SK-N-SH (cell line): Measurements from ENCODE around the gene HEG1. TPM values are rescaled to one million over a fixed set of nuclear protein-coding genes. Genes with fewer than 3 reads are reported as not detected.

ENCODE experiments used
- CTCF ChIA-PET: fragments of 300-600, 350-600 bp; formaldehyde crosslinking; extraction: SDS; loops from one replicate; lab custom pipeline; 2021; lab: Yijun Ruan, JAX
- POLR2A ChIA-PET: fragments of 350-600 bp; sonication (Branson Sonifier 250); formaldehyde crosslinking; extraction: SDS; loops from one replicate; lab custom pipeline; 2020; ENCODE audit warnings: antibody characterized with exemption, inconsistent platforms; lab: Yijun Ruan, JAX
- DNase-seq: peaks from one replicate; pipeline ENCODE4 v3.0.0; 2012
- H2AFZ ChIP-seq: fragments of 200-600 bp; sonication (generic); 2 replicates; pipeline ENCODE4 v1.8.1; 2016; ENCODE audit warnings: antibody characterized with exemption, mild to moderate bottlenecking, low read depth
- H3F3A ChIP-seq: fragments of 200-600 bp; sonication (generic); replicated peaks from 2 replicates; pipeline ENCODE3; 2016; ENCODE audit warnings: antibody characterized with exemption, mild to moderate bottlenecking; ENCODE audit not compliant: insufficient read depth
- H3K27ac ChIP-seq, 2 experiments: fragments of 200-500 bp in 1 of 2; fragments of 200-600 bp in 1 of 2; sonication (Bioruptor generic) in 1 of 2; sonication (generic), shearing (Covaris generic) in 1 of 2; 2 replicates each; pipeline versions ENCODE4 v1.5.1 to v1.6.1; 2014 to 2016; ENCODE audit warnings: low read depth in 2 of 2, inconsistent platforms in 1 of 2, low read length in 1 of 2, mild to moderate bottlenecking in 1 of 2, mixed read lengths in 1 of 2
- H3K27me3 ChIP-seq: fragments of 200-600 bp; sonication (generic), shearing (Covaris generic); 2 replicates; pipeline ENCODE4 v1.6.1; 2016; ENCODE audit warnings: mixed run types; ENCODE audit not compliant: insufficient read depth
- H3K36me3 ChIP-seq, 2 experiments: fragments of 200-500 bp in 1 of 2; fragments of 200-600 bp in 1 of 2; sonication (Bioruptor generic) in 1 of 2; sonication (generic) in 1 of 2; replicated peaks in 1 of 2; 2 replicates each; pipeline versions ENCODE3 to v1.5.1; 2014 to 2016; ENCODE audit warnings: low read length in 1 of 2, mild to moderate bottlenecking in 1 of 2; ENCODE audit not compliant: insufficient read depth in 2 of 2, control insufficient read depth in 1 of 2
- H3K4me1 ChIP-seq, 2 experiments: fragments of 200-500 bp in 1 of 2; fragments of 200-600 bp in 1 of 2; sonication (Bioruptor generic) in 1 of 2; sonication (generic), shearing (Covaris generic) in 1 of 2; 2 replicates each; pipeline versions ENCODE4 v1.5.1 to v1.6.1; 2014 to 2016; ENCODE audit warnings: low read depth in 1 of 2, low read length in 1 of 2, mixed run types in 1 of 2; ENCODE audit not compliant: insufficient read depth in 2 of 2, control insufficient read depth in 1 of 2
- H3K4me2 ChIP-seq: fragments of 200-600 bp; sonication (generic), shearing (Covaris generic); 2 replicates; pipeline ENCODE4 v1.6.1; 2017; ENCODE audit warnings: mixed run types
- H3K4me3 ChIP-seq, 2 experiments: fragments of 200-500 bp in 1 of 2; fragments of 200-600 bp in 1 of 2; sonication (Bioruptor generic) in 1 of 2; sonication (generic), shearing (Covaris generic) in 1 of 2; 2 replicates each; pipeline versions ENCODE4 v1.5.1 to v1.8.1; 2014 to 2016; ENCODE audit warnings: low read depth in 2 of 2, inconsistent platforms in 1 of 2, low read length in 1 of 2, mild to moderate bottlenecking in 1 of 2, mixed read lengths in 1 of 2, moderate library complexity in 1 of 2
- H3K79me2 ChIP-seq: fragments of 200-600 bp; sonication (generic); 2 replicates; pipeline ENCODE4 v1.8.1; 2017; ENCODE audit warnings: mild to moderate bottlenecking; ENCODE audit not compliant: insufficient read depth
- H3K9ac ChIP-seq: fragments of 200-600 bp; sonication (generic); 2 replicates; pipeline ENCODE4 v1.6.1; 2017; ENCODE audit warnings: mixed run types
- H3K9me2 ChIP-seq: fragments of 200-600 bp; sonication (generic); 2 replicates; pipeline ENCODE4 v1.6.1; 2017; ENCODE audit warnings: mixed run types
- H3K9me3 ChIP-seq: fragments of 200-600 bp; sonication (generic); 2 replicates; pipeline ENCODE4 v1.6.1; 2017; ENCODE audit warnings: mixed run types, mild to moderate bottlenecking, moderate library complexity
- H4K20me1 ChIP-seq: fragments of 200-600 bp; sonication (generic); 2 replicates; pipeline ENCODE4 v1.6.1; 2017; ENCODE audit warnings: mild to moderate bottlenecking, mixed run types; ENCODE audit not compliant: insufficient read depth
- CHD2 ChIP-seq: fragments of 150-350 bp; IDR thresholded peaks from 2 replicates; pipeline ENCODE4 v1.6.1; 2018; ENCODE audit warnings: low read length; ENCODE audit not compliant: partially characterized antibody
- EZH2phosphoT487 ChIP-seq: fragments of 200-600 bp; sonication (generic); IDR thresholded peaks from 2 replicates; pipeline ENCODE4 v1.6.1; 2017; ENCODE audit warnings: low read depth, mixed run types, mild to moderate bottlenecking, antibody characterized with exemption, moderate library complexity, borderline replicate concordance
- FOXJ3 ChIP-seq: sonication (generic); formaldehyde crosslinking; IDR thresholded peaks from 2 replicates; pipeline ENCODE4 v1.5.1; 2020; ENCODE audit warnings: mild to moderate bottlenecking, missing genetic modification reagents
- FOXM1 ChIP-seq: IDR thresholded peaks from 2 replicates; pipeline ENCODE4 v1.4.0; 2012; ENCODE audit warnings: low read depth, mild to moderate bottlenecking
- GATA2 ChIP-seq: sonication (generic); formaldehyde crosslinking; IDR thresholded peaks from 2 replicates; pipeline ENCODE4 v1.5.0; 2020; ENCODE audit warnings: mild to moderate bottlenecking, missing genetic modification reagents
- NFIC ChIP-seq: IDR thresholded peaks from 2 replicates; pipeline ENCODE4 v1.4.0; 2012; ENCODE audit warnings: borderline replicate concordance
- NRF1 ChIP-seq: IDR thresholded peaks from 2 replicates; pipeline ENCODE4 v1.6.1; 2012; ENCODE audit warnings: low read depth, mild to moderate bottlenecking, low read length
- RAD21 ChIP-seq: IDR thresholded peaks from 2 replicates; pipeline ENCODE4 v1.6.1; 2012; ENCODE audit warnings: mild to moderate bottlenecking, low read length
- RCOR1 ChIP-seq: fragments of 150-350 bp; IDR thresholded peaks from 2 replicates; pipeline ENCODE4 v1.6.1; 2017; ENCODE audit warnings: antibody characterized with exemption, low read length
- TCF12 ChIP-seq: IDR thresholded peaks from 2 replicates; pipeline ENCODE4 v1.4.0; 2012
- USF1 ChIP-seq: IDR thresholded peaks from 2 replicates; pipeline ENCODE4 v1.4.0; 2012; ENCODE audit warnings: low read depth, borderline replicate concordance
- WGBS: methylation state at CpG from one replicate; pipeline ENCODE4 v1.1.6; 2017; ENCODE audit warnings: low lambda C conversion rate; 5-methylcytosine and 5-hydroxymethylcytosine counted together
- polyA plus RNA-seq, 3 experiments: library from polyadenylated mRNA; depleted of rRNA; stranded (reverse); fragments of >200 nt; gene quantifications; 2 replicates each; pipeline ENCODE4 v1.2.3, GENCODE V29; 2012
- TF ChIP-seq, protein P1 (sequence below): IDR thresholded peaks from 2 replicates; pipeline ENCODE4 v1.4.0; 2012; ENCODE audit warnings: low read depth, borderline replicate concordance
- TF ChIP-seq, protein P2 (sequence below): IDR thresholded peaks from 2 replicates; pipeline ENCODE4; 2012
- TF ChIP-seq, protein P3 (sequence below): fragments of 150-350 bp; IDR thresholded peaks from 2 replicates; pipeline ENCODE4 v1.6.1; 2017; ENCODE audit warnings: antibody characterized with exemption, low read length, low read depth, borderline replicate concordance

Gene HEG1
- polyA plus RNA-seq, 1 of the 3 experiments (the other 2 are of a cell fraction): 27.7 TPM

DNA sequence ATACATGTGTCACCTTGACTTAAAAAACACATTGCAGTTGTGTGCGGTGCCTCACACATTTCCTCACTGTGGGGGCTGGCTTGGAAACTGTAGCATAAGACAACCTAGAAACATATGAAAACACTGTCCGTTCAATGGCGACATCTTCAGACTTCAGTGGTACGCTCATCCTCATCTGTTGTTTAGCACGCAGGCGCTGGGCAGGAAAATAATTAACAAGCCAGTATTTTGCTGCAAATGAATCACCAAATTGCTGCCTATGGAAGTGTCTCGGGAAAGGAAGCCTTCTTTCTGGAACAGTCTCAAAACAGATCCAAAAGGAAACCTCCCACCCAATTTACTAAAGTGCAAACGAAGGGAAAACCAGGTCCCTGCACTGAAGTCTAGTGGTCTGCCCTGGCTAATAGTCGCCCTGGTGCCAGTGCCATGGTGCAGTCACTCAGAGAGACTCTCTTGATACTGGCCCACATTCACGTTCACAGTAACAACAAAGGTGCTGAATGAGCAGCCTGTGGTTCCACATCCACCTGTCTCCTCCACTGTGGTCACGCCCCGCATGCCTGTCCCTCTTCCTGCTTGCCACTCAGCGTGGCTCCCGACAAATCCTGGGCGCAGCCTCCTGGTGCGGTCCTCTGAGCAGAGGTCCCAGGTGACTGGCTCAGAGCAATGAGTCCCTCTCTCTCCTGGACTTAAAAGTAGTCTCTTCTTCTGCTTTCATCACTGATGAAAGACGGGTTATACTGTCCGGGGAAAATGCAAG, 85.7 kb downstream of the HEG1 start (continued):
- TF ChIP-seq USF1: no peak
- TF ChIP-seq FOXJ3 (CRISPR knock-in tag): no peak
- TF ChIP-seq NRF1: no peak
- no peak for TF ChIP-seq FOXM1

- Histone ChIP-seq H3K9me2 (no peaks in the 10 kb centered on the region), H3K27me3 (no peaks in the 10 kb centered on the region), H3K27ac (no peak overlapping the region), H3K79me2 (no peaks in the 10 kb centered on the region), H3K4me1 (no peaks in the 10 kb centered on the region; a peak in 1 of 4 replicates), H3K9me3 (no peaks in the 10 kb centered on the region), H2AFZ (no peak overlapping the region), H3F3A (no peaks in the 10 kb centered on the region), H3K9ac (no peak overlapping the region), H3K4me3 (no peak overlapping the region), H3K4me2 (no peak overlapping the region), H3K36me3 (peaks cover 37 to 40% of the 10 kb centered on the region in 2 experiments), H4K20me1 (no peaks in the 10 kb centered on the region)
- DNase-seq: no peak
- TF ChIP-seq TCF12 (no peak), EZH2phosphoT487 (no peak), NFIC (no peak), FOXM1 (no peak), FOXJ3 (CRISPR knock-in tag) (no peak), RCOR1 (no peak), GATA2 (no peak), RAD21 (no peak), NRF1 (no peak), CHD2 (no peak)
- TF ChIP-seq, protein P1, sequence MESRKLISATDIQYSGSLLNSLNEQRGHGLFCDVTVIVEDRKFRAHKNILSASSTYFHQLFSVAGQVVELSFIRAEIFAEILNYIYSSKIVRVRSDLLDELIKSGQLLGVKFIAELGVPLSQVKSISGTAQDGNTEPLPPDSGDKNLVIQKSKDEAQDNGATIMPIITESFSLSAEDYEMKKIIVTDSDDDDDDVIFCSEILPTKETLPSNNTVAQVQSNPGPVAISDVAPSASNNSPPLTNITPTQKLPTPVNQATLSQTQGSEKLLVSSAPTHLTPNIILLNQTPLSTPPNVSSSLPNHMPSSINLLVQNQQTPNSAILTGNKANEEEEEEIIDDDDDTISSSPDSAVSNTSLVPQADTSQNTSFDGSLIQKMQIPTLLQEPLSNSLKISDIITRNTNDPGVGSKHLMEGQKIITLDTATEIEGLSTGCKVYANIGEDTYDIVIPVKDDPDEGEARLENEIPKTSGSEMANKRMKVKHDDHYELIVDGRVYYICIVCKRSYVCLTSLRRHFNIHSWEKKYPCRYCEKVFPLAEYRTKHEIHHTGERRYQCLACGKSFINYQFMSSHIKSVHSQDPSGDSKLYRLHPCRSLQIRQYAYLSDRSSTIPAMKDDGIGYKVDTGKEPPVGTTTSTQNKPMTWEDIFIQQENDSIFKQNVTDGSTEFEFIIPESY: no peak
- TF ChIP-seq, protein P2, sequence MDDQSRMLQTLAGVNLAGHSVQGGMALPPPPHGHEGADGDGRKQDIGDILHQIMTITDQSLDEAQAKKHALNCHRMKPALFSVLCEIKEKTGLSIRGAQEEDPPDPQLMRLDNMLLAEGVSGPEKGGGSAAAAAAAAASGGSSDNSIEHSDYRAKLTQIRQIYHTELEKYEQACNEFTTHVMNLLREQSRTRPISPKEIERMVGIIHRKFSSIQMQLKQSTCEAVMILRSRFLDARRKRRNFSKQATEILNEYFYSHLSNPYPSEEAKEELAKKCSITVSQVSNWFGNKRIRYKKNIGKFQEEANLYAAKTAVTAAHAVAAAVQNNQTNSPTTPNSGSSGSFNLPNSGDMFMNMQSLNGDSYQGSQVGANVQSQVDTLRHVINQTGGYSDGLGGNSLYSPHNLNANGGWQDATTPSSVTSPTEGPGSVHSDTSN: no peak
- TF ChIP-seq, protein P3, sequence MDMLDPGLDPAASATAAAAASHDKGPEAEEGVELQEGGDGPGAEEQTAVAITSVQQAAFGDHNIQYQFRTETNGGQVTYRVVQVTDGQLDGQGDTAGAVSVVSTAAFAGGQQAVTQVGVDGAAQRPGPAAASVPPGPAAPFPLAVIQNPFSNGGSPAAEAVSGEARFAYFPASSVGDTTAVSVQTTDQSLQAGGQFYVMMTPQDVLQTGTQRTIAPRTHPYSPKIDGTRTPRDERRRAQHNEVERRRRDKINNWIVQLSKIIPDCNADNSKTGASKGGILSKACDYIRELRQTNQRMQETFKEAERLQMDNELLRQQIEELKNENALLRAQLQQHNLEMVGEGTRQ: no peak
- 97% methylated on average over 8 of the region's 8 CpGs for WGBS
- POLR2A ChIA-PET: no interaction called here
- CTCF ChIA-PET: no interaction called here
These were observed 86.6 kb downstream of the HEG1 start for GRCh38 chr3:124969190-124969589.
